Astrocyte of the cerebellum (primary cell): Measurements from ENCODE around the gene PSMG4.

Source experiments
- DNase-seq: peaks from one replicate; pipeline ENCODE4 v3.0.0-alpha.2; 2011; ENCODE audit warnings: low read depth
- H3K4me3 ChIP-seq: 2 replicates; pipeline ENCODE4 v1.5.1; 2011; ENCODE audit warnings: mild to moderate bottlenecking, low read depth, low read length, moderate library complexity
- CTCF ChIP-seq: IDR thresholded peaks from 2 replicates; pipeline ENCODE4 v1.5.1; 2012; ENCODE audit warnings: low read length, low read depth, moderate library complexity, mild to moderate bottlenecking; ENCODE audit errors: missing control alignments
- in situ Hi-C: cut with HindIII; loops from 2 replicates; pipeline ENCODE4 v1.10.0; 2017; ENCODE audit warnings: low sequenced_read_pairs

The PSMG4 gene

GRCh38 chr6:3283241-3283640 lies 24.5 kb downstream of the PSMG4 start:
- no peak for DNase-seq
- in situ Hi-C loops, result loop anchor here (25.0 kb wide), 1 partner anchor 704 kb away; no protein-coding TSS in a partner anchor
- no peak overlapping the region for H3K4me3 ChIP-seq
- TF ChIP-seq CTCF, result no peak

- DNase-seq, result no peak
- in situ Hi-C loops, result loop anchor here (25.0 kb wide), 1 partner anchor 703 kb away; no protein-coding TSS in a partner anchor
- no peak for TF ChIP-seq CTCF
- no peak overlapping the region for H3K4me3 ChIP-seq
Observed at GRCh38 chr6:3283641-3284435, 25.1 kb downstream of the PSMG4 start.

GRCh38 chr6:3284436-3284876 lies 25.7 kb downstream of the PSMG4 start:
- TF ChIP-seq CTCF, result no peak
- no peak for DNase-seq
- no peak overlapping the region for H3K4me3 ChIP-seq
- in situ Hi-C loops, result loop anchor here (25.0 kb wide), 1 partner anchor 703 kb away; no protein-coding TSS in a partner anchor

GRCh38 chr6:3285049-3285639 lies 26.4 kb downstream of the PSMG4 start:
- H3K4me3 ChIP-seq, result no peak overlapping the region
- no peak for TF ChIP-seq CTCF
- in situ Hi-C loops, result loop anchor here (25.0 kb wide), 1 partner anchor 702 kb away; no protein-coding TSS in a partner anchor
- DNase-seq, result no peak

- no peak for DNase-seq
- in situ Hi-C loops, result loop anchor here (25.0 kb wide), 1 partner anchor 702 kb away; no protein-coding TSS in a partner anchor
- TF ChIP-seq CTCF, result no peak
- no peak overlapping the region for H3K4me3 ChIP-seq
Observed at GRCh38 chr6:3285732-3286131, 27.0 kb downstream of the PSMG4 start.

- H3K4me3 ChIP-seq, result no peak overlapping the region
- DNase-seq, result no peak
- in situ Hi-C loops, result loop anchor here (25.0 kb wide), 1 partner anchor 701 kb away; no protein-coding TSS in a partner anchor
- TF ChIP-seq CTCF, result no peak
Observed at GRCh38 chr6:3286641-3287171, 28.0 kb downstream of the PSMG4 start.
